Hepatocyte (in vitro differentiated cells): Measurements from ENCODE around the gene SHC4. TPM values are rescaled to one million over a fixed set of nuclear protein-coding genes. Genes with fewer than 3 reads are reported as not detected.

Experiments used
- DNase-seq: peaks from one replicate; pipeline ENCODE4 v3.0.0-alpha.2; 2016; ENCODE audit warnings: low spot score
- H2AFZ ChIP-seq: fragments of 200-600 bp; sonication (generic); 2 replicates; pipeline ENCODE4 v1.6.0; 2016; ENCODE audit warnings: antibody characterized with exemption, mild to moderate bottlenecking
- H3K27ac ChIP-seq: fragments of 200-600 bp; sonication (generic); 2 replicates; pipeline ENCODE4 v1.5.1; 2016; ENCODE audit warnings: mild to moderate bottlenecking
- H3K27me3 ChIP-seq: fragments of 200-600 bp; sonication (generic); 2 replicates; pipeline ENCODE4 v1.6.1; 2016
- H3K36me3 ChIP-seq: fragments of 200-600 bp; sonication (generic); replicated peaks from 2 replicates; pipeline ENCODE4 v1.5.1; 2016; ENCODE audit warnings: low read depth; ENCODE audit not compliant: insufficient read depth
- H3K4me1 ChIP-seq: fragments of 200-600 bp; sonication (generic); 2 replicates; pipeline ENCODE4 v1.5.1; 2016; ENCODE audit warnings: mild to moderate bottlenecking, moderate library complexity; ENCODE audit not compliant: insufficient read depth
- H3K4me2 ChIP-seq: fragments of 200-600 bp; sonication (generic); 2 replicates; pipeline ENCODE4 v1.6.0; 2016
- H3K4me3 ChIP-seq: fragments of 200-600 bp; sonication (generic); 2 replicates; pipeline ENCODE4 v1.5.1; 2016; ENCODE audit warnings: mild to moderate bottlenecking
- H3K79me2 ChIP-seq: fragments of 200-600 bp; sonication (generic); 2 replicates; pipeline ENCODE4 v1.6.0; 2017; ENCODE audit warnings: mild to moderate bottlenecking
- H3K9me2 ChIP-seq: fragments of 200-600 bp; sonication (generic); replicated peaks from 2 replicates; pipeline ENCODE4 v1.6.0; 2017; ENCODE audit warnings: mild to moderate bottlenecking; ENCODE audit not compliant: insufficient read depth
- H3K9me3 ChIP-seq: fragments of 200-600 bp; sonication (generic); 2 replicates; pipeline ENCODE4 v1.5.1; 2016; ENCODE audit warnings: low read depth, mild to moderate bottlenecking
- H4K20me1 ChIP-seq: fragments of 200-600 bp; sonication (generic); 2 replicates; pipeline ENCODE4 v1.6.0; 2016; ENCODE audit warnings: mild to moderate bottlenecking; ENCODE audit not compliant: insufficient read depth, poor library complexity, severe bottlenecking
- EZH2 ChIP-seq: fragments of 200-600 bp; sonication (generic); IDR thresholded peaks from 2 replicates; pipeline ENCODE4 v1.6.1; 2016; ENCODE audit warnings: antibody characterized with exemption, mild to moderate bottlenecking, borderline replicate concordance
- EZH2phosphoT487 ChIP-seq: fragments of 200-600 bp; sonication (generic); IDR thresholded peaks from one replicate; pipeline ENCODE4 v1.6.1; 2018; ENCODE audit warnings: antibody characterized with exemption, mild to moderate bottlenecking, low read depth, moderate library complexity; ENCODE audit not compliant: unreplicated experiment, severe bottlenecking
- WGBS: methylation state at CpG from one replicate; pipeline ENCODE4 v1.1.6; 2016; ENCODE audit warnings: low lambda C conversion rate; ENCODE audit errors: missing lambda C conversion rate; 5-methylcytosine and 5-hydroxymethylcytosine counted together
- polyA plus RNA-seq: library from polyadenylated mRNA; unstranded; fragments of >200 nt; fragmentation: Nextera tagmentation; extraction: Ambion mirVana; gene quantifications from 2 replicates; pipeline ENCODE4 v1.2.1, GENCODE V29; 2016
- total RNA-seq: library from RNA; depleted of rRNA; stranded (reverse); fragments of >200 nt; gene quantifications from 2 replicates; pipeline ENCODE4 v1.2.3, GENCODE V29; 2014
- TF ChIP-seq, protein P1 (sequence below): fragments of 200-600 bp; sonication (generic); IDR thresholded peaks from 2 replicates; pipeline ENCODE4 v1.5.1; 2016; ENCODE audit warnings: antibody characterized with exemption, mild to moderate bottlenecking; ENCODE audit not compliant: poor library complexity

Gene SHC4
- total and polyA plus RNA-seq, 2 experiments from 2014 or later, result 0.75 to 1.00 TPM

DNA sequence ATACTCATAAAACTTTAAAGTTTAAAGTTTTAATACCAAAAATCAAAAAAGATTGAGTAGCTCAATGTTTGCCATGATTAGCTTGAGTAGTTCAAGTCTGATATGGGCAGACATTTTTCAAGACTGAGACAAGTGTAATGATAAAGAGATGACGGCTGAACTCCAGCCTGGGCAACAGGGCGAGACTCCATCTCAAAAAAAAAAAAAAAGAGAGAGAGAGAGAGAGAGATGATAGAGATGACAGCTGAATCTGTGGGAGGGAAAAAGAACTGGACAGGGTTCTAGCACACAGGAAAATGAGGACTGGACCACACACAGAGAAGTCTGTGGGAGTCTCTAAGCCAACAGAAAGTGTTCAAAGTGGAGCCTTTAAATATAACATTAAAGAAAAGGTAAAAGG lies 178.0 kb downstream of the SHC4 start:
- no peaks in the 10 kb centered on the region for H3K27me3 ChIP-seq
- H3K79me2 ChIP-seq, result no peaks in the 10 kb centered on the region
- H3K27ac ChIP-seq, result no peak overlapping the region
- no peaks in the 10 kb centered on the region for H3K9me3 ChIP-seq
- 96% methylated on average over 2 of the region's 2 CpGs for WGBS
- H3K4me1 ChIP-seq, result no peaks in the 10 kb centered on the region
- no peak for TF ChIP-seq EZH2
- TF ChIP-seq EZH2phosphoT487, result no peak
- TF ChIP-seq, protein P1, sequence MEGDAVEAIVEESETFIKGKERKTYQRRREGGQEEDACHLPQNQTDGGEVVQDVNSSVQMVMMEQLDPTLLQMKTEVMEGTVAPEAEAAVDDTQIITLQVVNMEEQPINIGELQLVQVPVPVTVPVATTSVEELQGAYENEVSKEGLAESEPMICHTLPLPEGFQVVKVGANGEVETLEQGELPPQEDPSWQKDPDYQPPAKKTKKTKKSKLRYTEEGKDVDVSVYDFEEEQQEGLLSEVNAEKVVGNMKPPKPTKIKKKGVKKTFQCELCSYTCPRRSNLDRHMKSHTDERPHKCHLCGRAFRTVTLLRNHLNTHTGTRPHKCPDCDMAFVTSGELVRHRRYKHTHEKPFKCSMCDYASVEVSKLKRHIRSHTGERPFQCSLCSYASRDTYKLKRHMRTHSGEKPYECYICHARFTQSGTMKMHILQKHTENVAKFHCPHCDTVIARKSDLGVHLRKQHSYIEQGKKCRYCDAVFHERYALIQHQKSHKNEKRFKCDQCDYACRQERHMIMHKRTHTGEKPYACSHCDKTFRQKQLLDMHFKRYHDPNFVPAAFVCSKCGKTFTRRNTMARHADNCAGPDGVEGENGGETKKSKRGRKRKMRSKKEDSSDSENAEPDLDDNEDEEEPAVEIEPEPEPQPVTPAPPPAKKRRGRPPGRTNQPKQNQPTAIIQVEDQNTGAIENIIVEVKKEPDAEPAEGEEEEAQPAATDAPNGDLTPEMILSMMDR, result no peak
- H3K36me3 ChIP-seq, result no peaks in the 10 kb centered on the region
- no peak for DNase-seq
- H3K9me2 ChIP-seq, result no peaks in the 10 kb centered on the region
- no peak overlapping the region for H3K4me3 ChIP-seq
- no peak overlapping the region for H3K4me2 ChIP-seq
- H2AFZ ChIP-seq, result no peak overlapping the region
- H4K20me1 ChIP-seq, result no peaks in the 10 kb centered on the region

DNA sequence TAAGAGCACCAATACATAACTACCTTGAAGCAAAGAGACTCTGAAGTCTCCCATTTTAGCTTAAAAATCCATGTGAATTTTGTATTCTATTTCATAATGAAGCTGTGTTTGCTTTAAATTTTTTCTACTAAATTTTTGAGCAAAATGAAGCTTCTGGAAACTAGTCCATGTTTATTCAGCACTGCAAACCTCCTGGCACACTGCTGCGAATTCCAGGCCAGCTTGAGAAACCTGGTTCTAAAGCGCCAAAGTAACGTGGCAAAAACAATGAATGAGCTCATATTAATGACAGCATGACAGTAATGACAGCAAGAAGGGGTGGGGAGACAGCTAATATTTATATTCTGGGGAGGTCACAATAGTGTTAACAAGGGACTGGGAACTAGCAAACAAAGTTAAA lies 178.5 kb downstream of the SHC4 start:
- Histone ChIP-seq H3K27ac (no peak overlapping the region), H4K20me1 (no peaks in the 10 kb centered on the region)

DNA sequence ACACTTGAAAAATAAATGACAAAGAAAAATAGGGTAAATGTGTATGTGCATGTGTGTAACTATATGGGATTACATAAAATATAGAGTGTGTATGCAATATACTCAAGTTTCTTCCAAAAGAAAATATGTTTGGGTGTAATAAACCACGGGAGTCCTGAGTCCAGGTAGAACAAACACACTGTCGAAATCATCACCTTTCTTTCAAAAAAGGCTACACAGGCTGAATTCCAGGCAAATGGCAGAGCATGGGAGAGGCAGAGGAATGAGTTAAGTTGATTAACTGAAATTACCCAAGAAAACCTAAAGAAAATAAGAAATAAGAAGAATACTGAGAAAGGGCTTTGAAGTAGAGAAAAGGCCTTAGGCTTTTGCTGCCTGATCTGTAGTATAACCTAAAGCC lies 179.0 kb downstream of the SHC4 start:
- H3K36me3 ChIP-seq, result no peaks in the 10 kb centered on the region
- H3K4me3 ChIP-seq, result no peak overlapping the region
- H3K9me3 ChIP-seq, result no peaks in the 10 kb centered on the region
- no peaks in the 10 kb centered on the region for H3K79me2 ChIP-seq
- no peak overlapping the region for H3K4me2 ChIP-seq
- H3K9me2 ChIP-seq, result no peaks in the 10 kb centered on the region
- H3K4me1 ChIP-seq, result no peaks in the 10 kb centered on the region
- no peak overlapping the region for H3K27ac ChIP-seq
- WGBS, result 82% methylated on average over 2 of the region's 2 CpGs
- TF ChIP-seq EZH2, result no peak
- no peak overlapping the region for H2AFZ ChIP-seq
- H3K27me3 ChIP-seq, result no peaks in the 10 kb centered on the region
- H4K20me1 ChIP-seq, result no peaks in the 10 kb centered on the region
- DNase-seq, result no peak

More for the DNA sequence above, 178.5 kb downstream of the SHC4 start:
- H3K36me3 ChIP-seq, result no peaks in the 10 kb centered on the region
- no peaks in the 10 kb centered on the region for H3K9me3 ChIP-seq
- H2AFZ ChIP-seq, result no peak overlapping the region
- no peaks in the 10 kb centered on the region for H3K79me2 ChIP-seq
- H3K27me3 ChIP-seq, result no peaks in the 10 kb centered on the region
- no peak overlapping the region for H3K4me2 ChIP-seq
- WGBS, result 89% methylated on average over 3 of the region's 3 CpGs
- no peaks in the 10 kb centered on the region for H3K9me2 ChIP-seq
- TF ChIP-seq EZH2phosphoT487 (no peak), EZH2 (no peak)
- TF ChIP-seq, protein P1, result no peak
- no peak for DNase-seq
- no peak overlapping the region for H3K4me3 ChIP-seq
- no peaks in the 10 kb centered on the region for H3K4me1 ChIP-seq

DNA sequence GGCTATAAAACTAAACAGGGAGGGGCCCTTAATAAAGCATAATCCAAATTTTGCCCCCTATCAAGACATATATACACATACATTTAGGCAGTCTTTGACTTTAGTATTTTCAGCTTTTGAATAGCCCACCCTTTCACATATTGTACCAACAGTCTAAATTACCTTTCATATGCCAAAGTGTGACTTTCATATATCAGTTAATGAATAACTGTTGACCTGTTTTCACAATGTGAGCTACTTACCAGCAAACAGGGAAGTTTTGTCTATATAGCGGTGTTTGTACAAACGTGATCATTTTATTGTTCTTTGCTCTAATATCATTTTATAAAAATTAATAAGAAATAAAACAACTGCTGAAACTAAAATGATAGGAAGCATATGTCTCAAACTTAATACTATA lies 180.8 kb downstream of the SHC4 start:
- no peak for TF ChIP-seq EZH2phosphoT487
- TF ChIP-seq, protein P1, result no peak
- TF ChIP-seq EZH2, result no peak
- H3K27ac ChIP-seq, result no peak overlapping the region

More for the DNA sequence above, 180.8 kb downstream of the SHC4 start:
- Histone ChIP-seq H3K4me3 (no peak overlapping the region), H3K4me1 (no peaks in the 10 kb centered on the region), H3K36me3 (no peaks in the 10 kb centered on the region), H3K4me2 (no peak overlapping the region), H3K9me2 (no peaks in the 10 kb centered on the region), H3K27me3 (no peaks in the 10 kb centered on the region), H2AFZ (no peak overlapping the region), H3K79me2 (no peaks in the 10 kb centered on the region), H3K9me3 (no peaks in the 10 kb centered on the region), H4K20me1 (no peaks in the 10 kb centered on the region)
- DNase-seq, result no peak
- 99% methylated on average over 2 of the region's 2 CpGs for WGBS
